Subcutaneous adipose tissue (tissue), 4 donors: ENCODE data around the gene NTPCR. TPM values are rescaled to one million over a fixed set of nuclear protein-coding genes. Genes with fewer than 3 reads are reported as not detected.

Experiments
- total RNA-seq, 4 donors: library from RNA; depleted of rRNA; stranded (reverse); fragments of >200 nt; gene quantifications; one replicate each; pipeline ENCODE4 v1.1.0, GENCODE V29; 2016
- TF ChIP-seq, protein P1 (sequence below): fragments of 450-650 bp; IDR thresholded peaks from one replicate; pipeline ENCODE4 v1.5.1; 2016; ENCODE audit warnings: low read depth, mild to moderate bottlenecking, control low read depth, antibody characterized with exemption, moderate library complexity

Gene NTPCR, protein sequence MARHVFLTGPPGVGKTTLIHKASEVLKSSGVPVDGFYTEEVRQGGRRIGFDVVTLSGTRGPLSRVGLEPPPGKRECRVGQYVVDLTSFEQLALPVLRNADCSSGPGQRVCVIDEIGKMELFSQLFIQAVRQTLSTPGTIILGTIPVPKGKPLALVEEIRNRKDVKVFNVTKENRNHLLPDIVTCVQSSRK
- 10 to 100 TPM; 12.4 to 26.0 (median 24.0) TPM for total RNA-seq

DNA sequence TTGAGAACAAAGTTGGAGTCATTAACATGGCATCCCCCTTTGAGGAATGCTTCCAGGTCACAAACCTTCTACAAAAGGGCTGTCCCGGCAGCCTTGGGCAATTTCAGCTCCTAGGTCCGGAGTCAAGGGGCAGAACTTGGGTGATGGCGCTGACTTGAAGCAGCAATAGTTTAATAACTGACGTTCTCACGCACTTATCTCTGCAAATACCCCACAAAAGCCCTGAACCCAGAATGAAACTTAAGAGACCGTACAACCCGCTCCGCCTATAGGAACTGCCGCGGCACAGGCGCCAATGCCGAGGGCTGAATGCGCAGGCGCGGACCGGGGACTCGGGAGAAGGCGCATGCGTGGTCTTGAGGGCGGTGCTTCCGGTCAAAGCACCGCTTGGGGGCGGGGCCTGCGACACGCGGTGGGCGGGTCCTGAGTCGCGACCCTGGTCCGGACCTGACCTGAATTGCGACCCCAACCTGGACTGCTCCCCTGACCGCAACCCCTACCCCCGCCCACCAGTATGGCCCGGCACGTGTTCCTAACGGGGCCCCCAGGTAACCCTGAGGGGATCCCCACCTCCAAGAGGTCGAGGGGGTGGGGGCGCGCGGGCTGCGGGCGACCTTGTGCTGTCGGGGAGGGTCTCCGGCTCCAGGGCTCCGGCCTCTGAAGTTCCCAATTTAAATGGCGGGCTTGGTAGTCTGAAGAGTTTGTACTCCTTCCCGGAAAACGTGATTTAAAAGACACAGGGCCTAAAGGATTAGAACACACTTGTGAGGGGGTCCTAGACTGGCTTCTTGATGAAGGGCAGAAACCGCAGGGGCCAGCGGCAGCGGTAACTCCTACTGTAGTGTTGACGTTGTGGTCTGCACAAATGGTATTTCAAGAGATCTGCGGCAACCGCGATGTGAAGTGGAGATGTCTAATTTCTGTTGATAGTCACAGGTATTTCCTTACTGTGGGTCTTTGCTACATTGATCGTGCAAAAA lies at the start of gene NTPCR:
Gene NTPCR (plus strand): TSS at position 415 of the 980 bp plus-strand sequence. CDS start 100 bp downstream, at position 515.
- TF ChIP-seq, protein P1, sequence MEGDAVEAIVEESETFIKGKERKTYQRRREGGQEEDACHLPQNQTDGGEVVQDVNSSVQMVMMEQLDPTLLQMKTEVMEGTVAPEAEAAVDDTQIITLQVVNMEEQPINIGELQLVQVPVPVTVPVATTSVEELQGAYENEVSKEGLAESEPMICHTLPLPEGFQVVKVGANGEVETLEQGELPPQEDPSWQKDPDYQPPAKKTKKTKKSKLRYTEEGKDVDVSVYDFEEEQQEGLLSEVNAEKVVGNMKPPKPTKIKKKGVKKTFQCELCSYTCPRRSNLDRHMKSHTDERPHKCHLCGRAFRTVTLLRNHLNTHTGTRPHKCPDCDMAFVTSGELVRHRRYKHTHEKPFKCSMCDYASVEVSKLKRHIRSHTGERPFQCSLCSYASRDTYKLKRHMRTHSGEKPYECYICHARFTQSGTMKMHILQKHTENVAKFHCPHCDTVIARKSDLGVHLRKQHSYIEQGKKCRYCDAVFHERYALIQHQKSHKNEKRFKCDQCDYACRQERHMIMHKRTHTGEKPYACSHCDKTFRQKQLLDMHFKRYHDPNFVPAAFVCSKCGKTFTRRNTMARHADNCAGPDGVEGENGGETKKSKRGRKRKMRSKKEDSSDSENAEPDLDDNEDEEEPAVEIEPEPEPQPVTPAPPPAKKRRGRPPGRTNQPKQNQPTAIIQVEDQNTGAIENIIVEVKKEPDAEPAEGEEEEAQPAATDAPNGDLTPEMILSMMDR: no peak

DNA sequence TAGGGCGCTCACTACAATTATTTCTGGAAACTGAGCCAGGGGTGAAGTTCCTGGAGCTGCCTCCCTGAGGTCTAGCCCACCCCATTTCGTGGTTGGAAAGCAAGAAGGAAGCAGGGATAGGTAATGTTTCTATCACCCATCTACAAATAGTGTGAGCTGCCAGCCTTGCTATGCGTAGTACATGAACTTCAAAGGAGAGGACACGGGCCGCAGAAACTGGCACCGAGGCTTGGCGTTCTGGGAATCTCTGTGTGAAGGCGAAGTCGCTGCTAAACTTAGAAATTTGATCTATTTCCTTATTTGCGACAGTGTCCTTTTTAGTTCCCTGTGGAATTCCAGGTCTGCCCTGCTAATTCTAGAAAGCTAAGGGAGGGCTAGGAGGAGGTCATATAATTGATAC lies 49.6 kb upstream of the NTPCR start:
- TF ChIP-seq, protein P1: no peak

DNA sequence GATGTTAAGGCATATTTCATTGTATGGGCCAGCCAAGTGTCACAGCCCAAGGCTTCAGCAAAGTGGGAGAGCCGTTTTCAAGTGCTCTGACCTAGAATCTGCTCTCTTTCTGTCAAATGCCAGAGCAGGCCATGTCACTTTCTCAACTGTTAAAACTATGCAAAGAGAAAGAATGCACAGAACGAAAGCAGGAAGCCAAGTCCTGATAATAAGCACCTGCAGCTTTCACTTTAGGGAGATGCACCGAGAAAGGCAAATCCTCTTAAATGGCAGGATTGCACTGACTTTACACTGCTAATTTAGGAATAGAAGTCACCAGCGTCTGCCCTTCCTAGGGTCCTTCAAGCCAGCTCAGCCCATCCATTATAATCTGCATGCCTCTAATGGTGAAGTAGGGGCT lies 49.2 kb upstream of the NTPCR start:
- TF ChIP-seq, protein P1: no peak

DNA sequence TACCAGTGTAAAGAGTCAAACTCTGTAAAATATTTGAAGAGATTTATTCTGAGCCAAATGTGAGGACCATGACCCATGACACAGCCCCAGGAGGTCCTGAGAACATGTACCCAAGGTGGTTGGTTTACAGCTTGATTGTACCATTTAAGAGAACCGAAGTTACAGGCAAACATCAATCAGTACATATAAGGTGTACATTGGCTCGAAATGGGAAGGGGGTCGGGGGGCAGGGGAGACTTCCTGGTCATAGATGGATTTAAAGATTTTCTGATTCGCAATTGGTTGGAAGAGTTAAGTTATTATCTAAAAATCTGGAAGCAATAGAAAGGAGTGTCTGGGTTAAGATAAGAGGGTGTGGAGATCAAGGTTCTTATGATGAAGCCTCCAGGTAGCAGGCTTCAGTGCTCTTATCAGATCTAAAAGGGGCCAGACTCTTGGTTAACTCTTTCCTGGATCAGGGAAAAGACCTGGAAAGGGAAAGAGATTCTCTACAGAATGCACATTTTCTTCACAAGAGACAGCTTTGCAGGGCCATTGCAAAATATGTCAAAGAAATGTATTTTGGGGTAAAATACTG lies 47.5 kb upstream of the NTPCR start:
- TF ChIP-seq, protein P1: no peak

DNA sequence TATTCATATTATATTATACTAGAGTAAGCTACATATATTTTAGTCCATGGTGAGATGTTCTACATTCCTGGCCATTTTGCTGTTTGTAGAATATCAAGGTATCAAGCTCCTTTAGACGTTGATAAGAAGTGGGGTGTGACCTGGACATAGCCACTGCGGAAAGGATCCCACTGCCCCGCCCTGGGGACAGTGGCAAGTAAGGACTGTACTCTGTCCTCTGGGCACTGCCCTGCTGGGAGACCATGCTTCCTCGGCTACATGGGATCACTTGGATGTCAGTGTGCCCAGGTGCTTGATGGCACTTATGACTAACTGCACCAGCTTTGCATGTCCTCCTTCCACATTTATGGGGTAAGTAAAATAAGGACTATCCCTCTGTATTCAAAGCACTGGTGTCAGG lies 46.3 kb upstream of the NTPCR start:
- TF ChIP-seq, protein P1: no peak

DNA sequence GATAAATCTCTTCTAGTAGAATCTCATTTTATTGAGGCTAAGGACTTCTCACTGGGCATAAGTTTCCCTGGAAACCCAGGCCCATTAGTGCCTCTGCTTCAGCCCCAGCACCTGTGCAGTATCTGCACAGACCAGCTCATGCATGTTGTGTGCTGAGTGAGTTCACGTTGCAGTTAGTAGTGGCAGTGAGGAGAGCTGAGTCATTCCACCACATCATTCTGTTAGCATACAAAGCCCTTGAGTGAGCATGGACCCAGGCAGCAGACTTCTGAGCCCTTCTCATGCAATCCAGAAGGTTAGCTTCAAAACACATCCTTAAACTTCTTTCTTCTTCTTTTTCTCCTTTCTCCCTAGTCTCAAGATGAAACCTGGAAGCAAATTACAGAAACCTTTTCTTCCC lies 45.8 kb upstream of the NTPCR start:
- TF ChIP-seq, protein P1: no peak
